HepG2 (cell line): ENCODE measurements around the gene TGM6.

Experiments used
- ASH2L ChIP-seq: fragments of 300-600, 200-600 bp; sonication (generic); IDR thresholded peaks from 2 replicates; pipeline ENCODE4 v1.7.0; 2017; ENCODE audit warnings: low read depth, mild to moderate bottlenecking, moderate library complexity, mixed read lengths, low read length; ENCODE audit not compliant: insufficient read length
- BHLHE40 ChIP-seq: IDR thresholded peaks from 2 replicates; pipeline ENCODE4 v1.6.1; 2011; ENCODE audit warnings: low read length, improper control_type of control experiment
- MED13 ChIP-seq: sonication (generic); formaldehyde crosslinking; IDR thresholded peaks from 2 replicates; pipeline ENCODE4 v1.5.0; 2020; ENCODE audit warnings: missing genetic modification reagents
- PCBP1 ChIP-seq: fragments of 200-400 bp; formaldehyde crosslinking; IDR thresholded peaks from 2 replicates; pipeline ENCODE4 v1.6.1; 2017; ENCODE audit warnings: mild to moderate bottlenecking, low read depth, low read length, borderline replicate concordance
- POLR2A ChIP-seq, 2 experiments: IDR thresholded peaks; 2 replicates each; pipeline ENCODE4 v1.6.1; 2011; ENCODE audit warnings: low read depth in 2 of 2, low read length in 2 of 2, mild to moderate bottlenecking in 1 of 2, moderate library complexity in 1 of 2; ENCODE audit not compliant: insufficient read depth in 1 of 2
- RAD21 ChIP-seq: fragments of 450-650 bp; formaldehyde crosslinking; IDR thresholded peaks from 2 replicates; pipeline ENCODE4 v1.5.0; 2020; ENCODE audit warnings: mild to moderate bottlenecking
- SRSF1 ChIP-seq: fragments of 200-400 bp; formaldehyde crosslinking; optimal IDR thresholded peaks from 2 replicates; pipeline ENCODE3; 2017; ENCODE audit warnings: mild to moderate bottlenecking, low read depth, low read length, moderate library complexity
- USF2 ChIP-seq, 2 experiments: sonication (generic) in 1 of 2; formaldehyde crosslinking in 1 of 2; IDR thresholded peaks; 2 replicates each; pipeline versions ENCODE4 v1.5.1 to v1.6.1; 2011 to 2020; ENCODE audit warnings: borderline replicate concordance in 1 of 2, low read depth in 1 of 2, low read length in 1 of 2, mild to moderate bottlenecking in 1 of 2, missing genetic modification reagents in 1 of 2, moderate library complexity in 1 of 2
- ZNF24 ChIP-seq: fragments of 450-650 bp; IDR thresholded peaks from 2 replicates; pipeline ENCODE4 v1.6.1; 2017; ENCODE audit warnings: antibody characterized with exemption, mild to moderate bottlenecking
- ZSCAN29 ChIP-seq: sonication (generic); formaldehyde crosslinking; conservative IDR thresholded peaks from 2 replicates; pipeline ENCODE4 v1.4.0; 2020; ENCODE audit warnings: mild to moderate bottlenecking, missing genetic modification reagents
- TF ChIP-seq, protein P1 (sequence below): sonication (generic); formaldehyde crosslinking; IDR thresholded peaks from 2 replicates; pipeline ENCODE4 v1.5.0; 2020; ENCODE audit warnings: mild to moderate bottlenecking, missing genetic modification reagents, moderate library complexity
- TF ChIP-seq, protein P2 (sequence below): sonication (generic); formaldehyde crosslinking; IDR thresholded peaks from 2 replicates; pipeline ENCODE4 v1.8.1; 2023; ENCODE audit warnings: mild to moderate bottlenecking, missing genetic modification reagents, borderline replicate concordance

DNA sequence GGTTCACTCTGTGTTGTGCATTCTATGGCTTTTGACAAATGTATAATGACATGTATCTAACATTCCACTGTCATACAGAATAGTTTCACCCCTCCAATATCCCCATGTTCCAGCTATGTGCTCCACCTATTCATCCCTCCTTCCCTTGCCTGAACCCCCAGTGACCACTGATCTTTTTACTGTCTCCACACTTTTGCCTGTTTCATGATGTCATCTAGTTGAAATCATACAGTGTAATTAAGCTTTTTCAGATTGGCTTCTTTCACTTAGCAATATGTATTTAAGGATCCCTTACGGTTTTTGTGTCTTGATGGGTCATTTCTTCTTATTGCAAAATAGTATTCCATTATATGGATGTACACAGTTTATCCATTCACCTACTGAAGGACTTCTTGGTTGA, 39.8 kb downstream of the TGM6 start:
- TF ChIP-seq ASH2L (no peak), RAD21 (no peak), USF2 (IDR thresholded peaks at IDR 0.05; ENCODE audit: low read depth, low read length) (no peak), USF2 (CRISPR knock-in tag; IDR thresholded peaks at IDR 0.05; ENCODE audit: borderline replicate concordance) (no peak), PCBP1 (no peak), BHLHE40 (no peak), ZSCAN29 (CRISPR knock-in tag) (no peak), ZNF24 (no peak), SRSF1 (no peak), POLR2A (IDR thresholded peaks at IDR 0.05; ENCODE audit: insufficient read depth in 1 of 2, low read depth in 2 of 2, low read length in 2 of 2) (no peak), MED13 (CRISPR knock-in tag) (no peak)
- TF ChIP-seq, protein P1, sequence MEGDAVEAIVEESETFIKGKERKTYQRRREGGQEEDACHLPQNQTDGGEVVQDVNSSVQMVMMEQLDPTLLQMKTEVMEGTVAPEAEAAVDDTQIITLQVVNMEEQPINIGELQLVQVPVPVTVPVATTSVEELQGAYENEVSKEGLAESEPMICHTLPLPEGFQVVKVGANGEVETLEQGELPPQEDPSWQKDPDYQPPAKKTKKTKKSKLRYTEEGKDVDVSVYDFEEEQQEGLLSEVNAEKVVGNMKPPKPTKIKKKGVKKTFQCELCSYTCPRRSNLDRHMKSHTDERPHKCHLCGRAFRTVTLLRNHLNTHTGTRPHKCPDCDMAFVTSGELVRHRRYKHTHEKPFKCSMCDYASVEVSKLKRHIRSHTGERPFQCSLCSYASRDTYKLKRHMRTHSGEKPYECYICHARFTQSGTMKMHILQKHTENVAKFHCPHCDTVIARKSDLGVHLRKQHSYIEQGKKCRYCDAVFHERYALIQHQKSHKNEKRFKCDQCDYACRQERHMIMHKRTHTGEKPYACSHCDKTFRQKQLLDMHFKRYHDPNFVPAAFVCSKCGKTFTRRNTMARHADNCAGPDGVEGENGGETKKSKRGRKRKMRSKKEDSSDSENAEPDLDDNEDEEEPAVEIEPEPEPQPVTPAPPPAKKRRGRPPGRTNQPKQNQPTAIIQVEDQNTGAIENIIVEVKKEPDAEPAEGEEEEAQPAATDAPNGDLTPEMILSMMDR (CRISPR knock-in tag): no peak
- TF ChIP-seq, protein P2, sequence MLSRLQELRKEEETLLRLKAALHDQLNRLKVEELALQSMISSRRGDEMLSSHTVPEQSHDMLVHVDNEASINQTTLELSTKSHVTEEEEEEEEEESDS (CRISPR knock-in tag): no peak
